Astrocyte (in vitro differentiated cells and primary cell): ENCODE results near the gene JPH3. TPM values are rescaled to one million over a fixed set of nuclear protein-coding genes. Genes with fewer than 3 reads are reported as not detected.

Experiments
- DNase-seq: peaks from one replicate; pipeline ENCODE4 v3.0.0-alpha.2; 2010; ENCODE audit warnings: low read depth
- FAIRE-seq: peaks from 2 replicates; lab custom pipeline; 2011; peaks lifted over from hg19 to GRCh38; lab: Jason Lieb, UNC
- H2AFZ ChIP-seq: 2 replicates; pipeline ENCODE4 v1.6.0; 2012; ENCODE audit warnings: low read depth, low read length, inconsistent platforms
- H3K27ac ChIP-seq: 2 replicates; pipeline ENCODE4 v1.5.1; 2011; ENCODE audit warnings: low read depth, low read length, inconsistent platforms
- H3K27me3 ChIP-seq: 2 replicates; pipeline ENCODE4 v1.6.0; 2011; ENCODE audit warnings: low read length, inconsistent platforms; ENCODE audit not compliant: insufficient read depth
- H3K36me3 ChIP-seq: 2 replicates; pipeline ENCODE4 v1.5.1; 2011; ENCODE audit warnings: low read length, inconsistent platforms; ENCODE audit not compliant: insufficient read depth
- H3K4me1 ChIP-seq: 2 replicates; pipeline ENCODE4 v1.5.1; 2011; ENCODE audit warnings: low read length, inconsistent platforms; ENCODE audit not compliant: insufficient read depth
- H3K4me2 ChIP-seq: 2 replicates; pipeline ENCODE4 v1.6.0; 2012; ENCODE audit warnings: low read length, inconsistent platforms
- H3K4me3 ChIP-seq: 2 replicates; pipeline ENCODE4 v1.5.1; 2011; ENCODE audit warnings: low read depth, mild to moderate bottlenecking, low read length, inconsistent platforms; ENCODE audit not compliant: insufficient read depth
- H3K79me2 ChIP-seq: 2 replicates; pipeline ENCODE4 v1.6.0; 2012; ENCODE audit warnings: mild to moderate bottlenecking, low read length, inconsistent platforms; ENCODE audit not compliant: insufficient read depth
- H3K9ac ChIP-seq: 2 replicates; pipeline ENCODE4 v1.6.0; 2012; ENCODE audit warnings: mild to moderate bottlenecking, low read length, inconsistent platforms
- H3K9me3 ChIP-seq: 2 replicates; pipeline ENCODE4 v1.5.1; 2012; ENCODE audit warnings: low read depth, mild to moderate bottlenecking, low read length, inconsistent platforms; ENCODE audit not compliant: insufficient read depth
- H4K20me1 ChIP-seq: 2 replicates; pipeline ENCODE4 v1.6.0; 2012; ENCODE audit warnings: low read length, inconsistent platforms; ENCODE audit not compliant: insufficient read depth
- H3K27ac Mint-ChIP-seq: one replicate; pipeline ENCODE4 v1.8.0; 2021; ENCODE audit warnings: mild to moderate bottlenecking, mixed read lengths; ENCODE audit not compliant: unreplicated experiment
- H3K27me3 Mint-ChIP-seq: one replicate; pipeline ENCODE4 v1.8.0; 2021; ENCODE audit warnings: low read depth, mixed read lengths; ENCODE audit not compliant: unreplicated experiment
- H3K36me3 Mint-ChIP-seq: one replicate; pipeline ENCODE4 v1.8.0; 2021; ENCODE audit warnings: low read depth, mixed read lengths; ENCODE audit not compliant: unreplicated experiment
- H3K4me1 Mint-ChIP-seq: one replicate; pipeline ENCODE4 v1.8.0; 2021; ENCODE audit warnings: low read depth, mixed read lengths; ENCODE audit not compliant: unreplicated experiment
- H3K4me3 Mint-ChIP-seq: one replicate; pipeline ENCODE4 v1.8.0; 2021; ENCODE audit warnings: mild to moderate bottlenecking, moderate library complexity, mixed read lengths; ENCODE audit not compliant: unreplicated experiment
- H3K9me3 Mint-ChIP-seq: one replicate; pipeline ENCODE4 v1.8.0; 2021; ENCODE audit warnings: mild to moderate bottlenecking, mixed read lengths; ENCODE audit not compliant: unreplicated experiment
- EZH2 ChIP-seq: IDR thresholded peaks from 2 replicates; pipeline ENCODE4 v1.6.1; 2012; ENCODE audit warnings: mild to moderate bottlenecking, low read length, inconsistent platforms; ENCODE audit not compliant: insufficient read depth
- total RNA-seq: library from RNA; stranded (reverse); gene quantifications from 2 replicates; pipeline ENCODE4 v1.2.1, GENCODE V29; 2021
- TF ChIP-seq, protein P1 (sequence below): IDR thresholded peaks from 2 replicates; pipeline ENCODE4 v1.5.1; 2011; ENCODE audit warnings: low read depth, mild to moderate bottlenecking, inconsistent platforms, low read length, moderate library complexity; ENCODE audit not compliant: insufficient read depth

The JPH3 gene
- total RNA-seq, 1 donor from 2014 or later = 8.6 TPM

DNA sequence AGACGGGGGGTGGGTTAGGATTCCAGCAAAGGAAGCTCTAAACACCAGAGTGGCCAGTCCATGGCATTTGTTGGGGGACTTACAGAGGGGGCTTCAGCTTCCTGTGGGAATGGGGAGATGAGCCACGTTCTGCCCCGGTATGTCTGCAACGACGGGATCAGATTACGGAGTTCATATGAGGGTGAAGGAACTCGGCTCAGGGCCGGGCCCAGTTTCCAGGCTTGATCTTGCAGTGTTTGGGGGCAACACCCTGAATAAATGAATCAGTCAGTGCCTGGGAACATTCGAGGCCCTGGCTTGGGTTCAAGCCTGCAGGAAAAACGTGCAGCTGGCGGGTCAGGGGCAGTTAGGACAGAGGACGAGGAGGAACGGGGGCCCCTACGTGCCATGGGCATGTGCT, 54.0 kb downstream of the JPH3 start:
- H3K27me3 ChIP-seq = peaks cover 14% of the 10 kb centered on the region

DNA sequence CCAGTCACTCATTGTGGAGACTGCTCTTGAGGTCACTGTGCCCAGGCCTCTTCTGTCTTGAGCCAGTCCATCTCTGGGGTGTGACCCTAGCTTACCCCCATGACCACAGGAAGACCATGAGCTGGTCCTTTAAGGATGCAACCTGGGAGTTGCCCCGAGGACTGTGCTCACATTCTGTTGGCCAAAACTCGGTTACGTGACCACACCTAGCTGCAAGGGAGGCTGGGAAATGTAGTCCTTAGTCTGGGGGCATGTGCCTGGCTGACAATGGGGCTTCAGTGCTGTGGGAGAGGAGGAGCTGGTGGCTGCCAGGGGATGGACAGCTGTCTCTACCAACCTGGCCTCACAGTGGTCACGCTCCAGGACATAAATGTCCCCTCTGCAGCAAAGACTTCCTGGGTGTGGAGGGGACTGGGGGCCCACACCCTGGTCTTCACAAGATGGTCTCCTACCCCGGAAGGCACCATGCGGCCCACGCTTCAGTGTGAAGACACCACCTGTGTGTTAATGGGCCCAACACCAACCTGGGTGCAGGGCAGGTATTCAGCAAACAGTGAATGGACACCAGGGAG, 55.4 kb downstream of the JPH3 start:
- no peak overlapping the region for H3K4me2 ChIP-seq
- peaks cover 9% of the 10 kb centered on the region for H3K27me3 Mint-ChIP-seq

More for the DNA sequence above, 54.0 kb downstream of the JPH3 start:
- H4K20me1 ChIP-seq = no peaks in the 10 kb centered on the region
- H3K9me3 ChIP-seq = peaks cover 5% of the 10 kb centered on the region
- no peak overlapping the region for H3K27ac ChIP-seq
- Mint-ChIP-seq H3K4me3 (no peak overlapping the region), H3K9me3 (peaks cover 2% of the 10 kb centered on the region), H3K27me3 (peaks cover 13% of the 10 kb centered on the region), H3K36me3 (peaks cover 2% of the 10 kb centered on the region), H3K27ac (no peak overlapping the region), H3K4me1 (no peaks in the 10 kb centered on the region)
- FAIRE-seq (no peak), DNase-seq (no peak)
- TF ChIP-seq, protein P1, sequence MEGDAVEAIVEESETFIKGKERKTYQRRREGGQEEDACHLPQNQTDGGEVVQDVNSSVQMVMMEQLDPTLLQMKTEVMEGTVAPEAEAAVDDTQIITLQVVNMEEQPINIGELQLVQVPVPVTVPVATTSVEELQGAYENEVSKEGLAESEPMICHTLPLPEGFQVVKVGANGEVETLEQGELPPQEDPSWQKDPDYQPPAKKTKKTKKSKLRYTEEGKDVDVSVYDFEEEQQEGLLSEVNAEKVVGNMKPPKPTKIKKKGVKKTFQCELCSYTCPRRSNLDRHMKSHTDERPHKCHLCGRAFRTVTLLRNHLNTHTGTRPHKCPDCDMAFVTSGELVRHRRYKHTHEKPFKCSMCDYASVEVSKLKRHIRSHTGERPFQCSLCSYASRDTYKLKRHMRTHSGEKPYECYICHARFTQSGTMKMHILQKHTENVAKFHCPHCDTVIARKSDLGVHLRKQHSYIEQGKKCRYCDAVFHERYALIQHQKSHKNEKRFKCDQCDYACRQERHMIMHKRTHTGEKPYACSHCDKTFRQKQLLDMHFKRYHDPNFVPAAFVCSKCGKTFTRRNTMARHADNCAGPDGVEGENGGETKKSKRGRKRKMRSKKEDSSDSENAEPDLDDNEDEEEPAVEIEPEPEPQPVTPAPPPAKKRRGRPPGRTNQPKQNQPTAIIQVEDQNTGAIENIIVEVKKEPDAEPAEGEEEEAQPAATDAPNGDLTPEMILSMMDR = no peak
- TF ChIP-seq EZH2 = no peak
- H2AFZ ChIP-seq = no peak overlapping the region
- no peaks in the 10 kb centered on the region for H3K4me1 ChIP-seq
- no peak overlapping the region for H3K4me2 ChIP-seq
- no peak overlapping the region for H3K4me3 ChIP-seq
- no peaks in the 10 kb centered on the region for H3K79me2 ChIP-seq
- no peaks in the 10 kb centered on the region for H3K36me3 ChIP-seq
- no peak overlapping the region for H3K9ac ChIP-seq

More for the DNA sequence above, 55.4 kb downstream of the JPH3 start:
- Mint-ChIP-seq H3K36me3 (peaks cover 2% of the 10 kb centered on the region), H3K4me1 (no peaks in the 10 kb centered on the region), H3K4me3 (no peak overlapping the region), H3K9me3 (peaks cover 2% of the 10 kb centered on the region), H3K27ac (no peak overlapping the region)
- no peak for TF ChIP-seq EZH2
- TF ChIP-seq, protein P1 = no peak
- Histone ChIP-seq H3K4me1 (no peaks in the 10 kb centered on the region), H2AFZ (no peak overlapping the region), H3K4me3 (no peak overlapping the region), H3K79me2 (no peaks in the 10 kb centered on the region), H3K36me3 (no peaks in the 10 kb centered on the region), H3K9ac (no peak overlapping the region), H3K9me3 (peaks cover 5% of the 10 kb centered on the region), H3K27ac (no peak overlapping the region), H4K20me1 (no peaks in the 10 kb centered on the region), H3K27me3 (peaks cover 14% of the 10 kb centered on the region)
- DNase-seq (no peak), FAIRE-seq (no peak)
